ENCODE results near the gene ZNF454.

DNA sequence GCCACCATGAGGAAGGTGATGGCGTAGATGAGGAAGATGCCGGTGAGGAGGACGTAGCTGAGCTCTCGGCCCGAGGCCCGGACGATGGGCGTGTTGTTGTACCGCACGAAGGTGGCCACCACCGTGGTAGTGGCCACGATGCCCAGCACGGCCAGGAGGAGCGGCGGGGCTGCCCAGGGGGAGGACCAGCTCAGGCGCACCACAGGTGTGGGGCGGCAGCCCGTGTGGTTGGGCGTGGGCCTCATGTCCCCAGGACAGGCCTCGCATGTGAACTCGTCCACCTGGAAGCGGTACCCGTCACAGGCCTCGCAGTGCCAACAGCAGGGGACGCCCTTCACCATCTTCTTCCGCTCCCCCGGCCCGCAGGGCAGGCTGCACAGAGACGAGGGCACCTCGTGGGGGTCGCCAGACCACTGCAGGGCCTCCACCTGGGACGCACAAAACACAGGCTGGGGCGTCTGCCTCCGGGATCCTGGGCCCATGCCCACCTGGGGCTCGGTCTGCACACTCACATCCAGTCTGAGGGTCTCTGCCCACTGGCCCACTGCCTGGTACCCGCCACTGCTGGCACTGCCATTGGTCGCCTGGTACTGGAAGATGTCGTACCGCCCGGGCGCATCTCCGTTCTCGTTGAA, 45.4 kb downstream of the ZNF454 start:
- TF ChIP-seq, protein P1, sequence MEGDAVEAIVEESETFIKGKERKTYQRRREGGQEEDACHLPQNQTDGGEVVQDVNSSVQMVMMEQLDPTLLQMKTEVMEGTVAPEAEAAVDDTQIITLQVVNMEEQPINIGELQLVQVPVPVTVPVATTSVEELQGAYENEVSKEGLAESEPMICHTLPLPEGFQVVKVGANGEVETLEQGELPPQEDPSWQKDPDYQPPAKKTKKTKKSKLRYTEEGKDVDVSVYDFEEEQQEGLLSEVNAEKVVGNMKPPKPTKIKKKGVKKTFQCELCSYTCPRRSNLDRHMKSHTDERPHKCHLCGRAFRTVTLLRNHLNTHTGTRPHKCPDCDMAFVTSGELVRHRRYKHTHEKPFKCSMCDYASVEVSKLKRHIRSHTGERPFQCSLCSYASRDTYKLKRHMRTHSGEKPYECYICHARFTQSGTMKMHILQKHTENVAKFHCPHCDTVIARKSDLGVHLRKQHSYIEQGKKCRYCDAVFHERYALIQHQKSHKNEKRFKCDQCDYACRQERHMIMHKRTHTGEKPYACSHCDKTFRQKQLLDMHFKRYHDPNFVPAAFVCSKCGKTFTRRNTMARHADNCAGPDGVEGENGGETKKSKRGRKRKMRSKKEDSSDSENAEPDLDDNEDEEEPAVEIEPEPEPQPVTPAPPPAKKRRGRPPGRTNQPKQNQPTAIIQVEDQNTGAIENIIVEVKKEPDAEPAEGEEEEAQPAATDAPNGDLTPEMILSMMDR (conservative IDR thresholded peaks at IDR 0.05) = no peak
- TF ChIP-seq EZH2 (IDR thresholded peaks at IDR 0.05; ENCODE audit: low read depth) = no peak
